Thyroid gland (tissue), 4 donors: ENCODE measurements around the gene RBM48.

Experiments used
- POLR2A ChIP-seq, 2 donors: fragments of 450-650 bp; IDR thresholded peaks; one replicate each; pipeline ENCODE4 v1.6.1; 2017; ENCODE audit warnings: antibody characterized with exemption in 2 of 2, mild to moderate bottlenecking in 2 of 2, moderate library complexity in 1 of 2
- TF ChIP-seq, protein P1 (sequence below), 6 experiments: fragments of 200-600 bp in 3 of 6; fragments of 450-650 bp in 3 of 6; sonication (generic) in 3 of 6; IDR thresholded peaks; one replicate each; pipeline ENCODE4 v1.5.1; 2016 to 2019; ENCODE audit warnings: antibody characterized with exemption in 6 of 6, mild to moderate bottlenecking in 2 of 6, inconsistent platforms in 1 of 6, moderate library complexity in 1 of 6

DNA sequence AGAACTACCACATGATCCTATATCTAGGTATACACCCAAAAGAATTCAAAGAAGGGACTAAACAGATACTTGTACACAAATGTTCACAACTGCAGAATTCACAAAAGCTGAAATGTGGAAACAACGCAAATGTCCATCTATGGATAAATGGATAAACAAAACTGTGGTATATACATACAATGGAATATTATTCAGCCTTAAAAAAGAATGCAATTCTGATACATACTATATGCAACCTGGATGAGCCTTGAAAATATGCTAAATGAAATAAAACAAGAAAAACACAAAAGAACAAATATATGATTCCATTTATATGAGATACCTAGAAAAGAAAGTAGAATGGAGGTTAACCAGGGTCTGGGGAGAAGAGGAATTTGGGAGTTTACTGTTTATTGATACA, 54.4 kb downstream of the RBM48 start:
- no peak for TF ChIP-seq POLR2A (IDR thresholded peaks at IDR 0.05)
- TF ChIP-seq, protein P1, sequence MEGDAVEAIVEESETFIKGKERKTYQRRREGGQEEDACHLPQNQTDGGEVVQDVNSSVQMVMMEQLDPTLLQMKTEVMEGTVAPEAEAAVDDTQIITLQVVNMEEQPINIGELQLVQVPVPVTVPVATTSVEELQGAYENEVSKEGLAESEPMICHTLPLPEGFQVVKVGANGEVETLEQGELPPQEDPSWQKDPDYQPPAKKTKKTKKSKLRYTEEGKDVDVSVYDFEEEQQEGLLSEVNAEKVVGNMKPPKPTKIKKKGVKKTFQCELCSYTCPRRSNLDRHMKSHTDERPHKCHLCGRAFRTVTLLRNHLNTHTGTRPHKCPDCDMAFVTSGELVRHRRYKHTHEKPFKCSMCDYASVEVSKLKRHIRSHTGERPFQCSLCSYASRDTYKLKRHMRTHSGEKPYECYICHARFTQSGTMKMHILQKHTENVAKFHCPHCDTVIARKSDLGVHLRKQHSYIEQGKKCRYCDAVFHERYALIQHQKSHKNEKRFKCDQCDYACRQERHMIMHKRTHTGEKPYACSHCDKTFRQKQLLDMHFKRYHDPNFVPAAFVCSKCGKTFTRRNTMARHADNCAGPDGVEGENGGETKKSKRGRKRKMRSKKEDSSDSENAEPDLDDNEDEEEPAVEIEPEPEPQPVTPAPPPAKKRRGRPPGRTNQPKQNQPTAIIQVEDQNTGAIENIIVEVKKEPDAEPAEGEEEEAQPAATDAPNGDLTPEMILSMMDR (IDR thresholded peaks at IDR 0.05), result no peak
